Measurements from ENCODE around the gene PRR33. TPM values are rescaled to one million over a fixed set of nuclear protein-coding genes. Genes with fewer than 3 reads are reported as not detected.
"Not testable (repeated sequence)": the region's sequence is repeated elsewhere in the genome, so short reads cannot be mapped to it uniquely, and the experiment has no call there.

The PRR33 gene
- total and polyA plus RNA-seq, 2 donors (not counting 3 experiments of a cell fraction or from before 2014, with no cell fraction given): not detected

DNA sequence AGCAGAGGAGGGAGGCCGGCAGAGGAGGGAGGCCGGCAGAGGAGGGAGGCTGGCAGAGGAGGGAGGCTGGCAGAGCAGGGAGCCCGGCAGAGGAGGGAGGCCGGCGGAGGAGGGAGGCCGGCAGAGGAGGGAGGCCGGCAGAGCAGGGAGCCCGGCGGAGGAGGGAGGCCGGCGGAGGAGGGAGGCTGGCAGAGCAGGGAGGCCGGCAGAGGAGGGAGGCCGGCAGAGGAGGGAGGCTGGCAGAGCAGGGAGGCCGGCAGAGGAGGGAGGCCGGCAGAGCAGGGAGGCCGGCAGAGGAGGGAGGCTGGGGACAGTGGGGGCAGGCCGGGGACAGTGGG is 17.9 kb downstream of the PRR33 start:
- POLR2A ChIA-PET; CTCF ChIA-PET; H2AFZ ChIP-seq (ENCODE audit: low read depth, low read length); H3K4me1 ChIP-seq (ENCODE audit: control insufficient read depth, extremely low read depth, insufficient read depth, low read length); H3K27ac ChIP-seq (ENCODE audit: insufficient read depth, low read depth, low read length); H3K36me3 ChIP-seq (ENCODE audit: control insufficient read depth in 2 of 2, extremely low read depth in 1 of 2, insufficient read depth in 2 of 2, low read length in 2 of 2); H4K20me1 ChIP-seq (replicated peaks; ENCODE audit: control insufficient read depth, extremely low read depth, insufficient read depth, low read length); H3K4me3 ChIP-seq (replicated peaks in 1 of 3; ENCODE audit: insufficient read depth in 1 of 3, low read depth in 1 of 3, low read length in 3 of 3); H3K9ac ChIP-seq (replicated peaks; ENCODE audit: extremely low read depth, insufficient read depth, low read length); BruUV-seq (replicated peaks); H3K9me1 ChIP-seq (replicated peaks; ENCODE audit: control insufficient read depth, extremely low read depth, insufficient read depth, low read length); FAIRE-seq; H3K27me3 ChIP-seq (ENCODE audit: control insufficient read depth in 2 of 2, insufficient read depth in 2 of 2, low read length in 2 of 2); H3K9me3 ChIP-seq (replicated peaks; ENCODE audit: control insufficient read depth, insufficient read depth, low read length); DNase-seq (ENCODE audit: low read depth, low spot score); H3K4me2 ChIP-seq (ENCODE audit: insufficient read depth, low read length); dilution Hi-C loops (cut with MboI; ENCODE audit: extremely low pct_ligation_motif_present, low sequenced_read_pairs); intact Hi-C loops (cut with micrococcal nuclease); H3K79me2 ChIP-seq (ENCODE audit: control insufficient read depth, insufficient read depth, low read length): not testable (repeated sequence)

DNA sequence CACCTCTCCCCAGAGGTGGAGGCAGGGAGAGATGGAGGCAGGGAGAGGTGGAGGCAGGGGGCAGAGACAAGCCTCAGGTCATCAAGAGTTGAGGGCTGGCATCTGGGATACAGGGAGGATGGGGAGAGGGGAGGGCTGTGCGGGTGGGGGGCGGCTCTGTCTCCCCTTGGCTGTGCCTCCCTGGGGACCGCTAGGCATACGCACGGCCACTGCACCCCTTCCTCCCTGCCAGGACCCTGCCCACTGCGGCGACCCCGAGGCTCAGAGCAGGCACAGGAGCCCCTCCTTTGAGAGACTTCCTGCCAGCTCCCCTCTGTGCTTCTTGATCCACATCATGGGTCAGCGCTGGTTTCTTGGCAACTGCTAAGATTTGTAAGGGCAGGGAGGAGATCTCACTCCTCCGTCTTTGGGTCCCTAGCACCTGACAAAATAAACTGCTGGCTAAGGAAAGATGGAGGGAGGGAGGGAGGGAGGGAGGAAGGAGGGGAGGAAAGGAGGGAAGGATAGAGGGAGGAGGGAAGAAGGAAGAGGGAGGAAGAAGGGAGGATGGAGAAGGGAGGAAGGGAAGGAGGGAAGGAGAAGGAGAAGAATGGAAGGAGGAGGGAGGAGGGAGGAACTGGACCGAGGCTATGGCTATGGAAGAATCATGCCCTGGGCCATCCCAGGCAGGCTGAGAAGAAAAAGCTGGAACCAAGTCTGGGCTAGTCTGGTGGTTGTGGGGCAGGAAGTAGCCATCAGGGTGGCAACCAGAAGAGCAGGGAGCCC is 18.5 kb downstream of the PRR33 start:
- Histone ChIP-seq H3K27me3 (ENCODE audit: control insufficient read depth in 2 of 2, insufficient read depth in 2 of 2, low read length in 2 of 2) (peaks cover 0 to 3% of the 10 kb centered on the region in 2 experiments), H3K79me2 (ENCODE audit: control insufficient read depth, insufficient read depth, low read length) (no peaks in the 10 kb centered on the region), H3K9ac (replicated peaks; ENCODE audit: extremely low read depth, insufficient read depth, low read length) (no peak overlapping the region), H4K20me1 (replicated peaks; ENCODE audit: control insufficient read depth, extremely low read depth, insufficient read depth, low read length) (no peaks in the 10 kb centered on the region), H3K4me1 (ENCODE audit: control insufficient read depth, extremely low read depth, insufficient read depth, low read length) (no peaks in the 10 kb centered on the region), H3K4me3 (replicated peaks in 1 of 3; ENCODE audit: insufficient read depth in 1 of 3, low read depth in 1 of 3, low read length in 3 of 3) (no peak overlapping the region), H3K4me2 (ENCODE audit: insufficient read depth, low read length) (no peak overlapping the region), H3K9me3 (replicated peaks; ENCODE audit: control insufficient read depth, insufficient read depth, low read length) (no peaks in the 10 kb centered on the region), H3K9me1 (replicated peaks; ENCODE audit: control insufficient read depth, extremely low read depth, insufficient read depth, low read length) (no peaks in the 10 kb centered on the region), H2AFZ (ENCODE audit: low read depth, low read length) (no peak overlapping the region), H3K27ac (ENCODE audit: insufficient read depth, low read depth, low read length) (no peak overlapping the region), H3K36me3 (ENCODE audit: control insufficient read depth in 2 of 2, extremely low read depth in 1 of 2, insufficient read depth in 2 of 2, low read length in 2 of 2) (no peaks in the 10 kb centered on the region)
- intact Hi-C loops (cut with micrococcal nuclease) (no loop called here), dilution Hi-C loops (cut with MboI; ENCODE audit: extremely low pct_ligation_motif_present, low sequenced_read_pairs) (no loop called here)
- BruUV-seq (replicated peaks): no TSS peak
- no peak for DNase-seq (ENCODE audit: low read depth, low spot score)
- ChIA-PET CTCF (interaction anchor here (0.7 kb wide), 1 partner anchor 9 kb away, joined by 3 read pairs; no protein-coding TSS in a partner anchor), POLR2A (no interaction called here)
- FAIRE-seq: no peak
- TF ChIP-seq GATA2 (IDR thresholded peaks at IDR 0.05; ENCODE audit: insufficient read depth, insufficient read length, low read depth, low read length) (no peak), FOS (IDR thresholded peaks at IDR 0.05; ENCODE audit: borderline replicate concordance, insufficient read depth, low read length) (no peak), EZH2 (IDR thresholded peaks at IDR 0.05; ENCODE audit: borderline replicate concordance, low read depth, low read length, severe bottlenecking) (no peak), JUN (IDR thresholded peaks at IDR 0.05; ENCODE audit: borderline replicate concordance, insufficient read depth, insufficient read length, low read depth) (no peak), POLR2A (IDR thresholded peaks at IDR 0.05; ENCODE audit: low read depth, low read length) (no peak), POLR2AphosphoS5 (IDR thresholded peaks at IDR 0.05; ENCODE audit: insufficient read depth, low read depth, low read length) (no peak), MYC (IDR thresholded peaks at IDR 0.05; ENCODE audit: low read depth, low read length) (no peak)
- TF ChIP-seq, protein P1, sequence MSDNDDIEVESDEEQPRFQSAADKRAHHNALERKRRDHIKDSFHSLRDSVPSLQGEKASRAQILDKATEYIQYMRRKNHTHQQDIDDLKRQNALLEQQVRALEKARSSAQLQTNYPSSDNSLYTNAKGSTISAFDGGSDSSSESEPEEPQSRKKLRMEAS (IDR thresholded peaks at IDR 0.05; ENCODE audit: insufficient read depth, insufficient read length): no peak
- TF ChIP-seq, protein P2, sequence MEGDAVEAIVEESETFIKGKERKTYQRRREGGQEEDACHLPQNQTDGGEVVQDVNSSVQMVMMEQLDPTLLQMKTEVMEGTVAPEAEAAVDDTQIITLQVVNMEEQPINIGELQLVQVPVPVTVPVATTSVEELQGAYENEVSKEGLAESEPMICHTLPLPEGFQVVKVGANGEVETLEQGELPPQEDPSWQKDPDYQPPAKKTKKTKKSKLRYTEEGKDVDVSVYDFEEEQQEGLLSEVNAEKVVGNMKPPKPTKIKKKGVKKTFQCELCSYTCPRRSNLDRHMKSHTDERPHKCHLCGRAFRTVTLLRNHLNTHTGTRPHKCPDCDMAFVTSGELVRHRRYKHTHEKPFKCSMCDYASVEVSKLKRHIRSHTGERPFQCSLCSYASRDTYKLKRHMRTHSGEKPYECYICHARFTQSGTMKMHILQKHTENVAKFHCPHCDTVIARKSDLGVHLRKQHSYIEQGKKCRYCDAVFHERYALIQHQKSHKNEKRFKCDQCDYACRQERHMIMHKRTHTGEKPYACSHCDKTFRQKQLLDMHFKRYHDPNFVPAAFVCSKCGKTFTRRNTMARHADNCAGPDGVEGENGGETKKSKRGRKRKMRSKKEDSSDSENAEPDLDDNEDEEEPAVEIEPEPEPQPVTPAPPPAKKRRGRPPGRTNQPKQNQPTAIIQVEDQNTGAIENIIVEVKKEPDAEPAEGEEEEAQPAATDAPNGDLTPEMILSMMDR (IDR thresholded peaks at IDR 0.05; ENCODE audit: extremely low read depth in 1 of 2, insufficient read depth in 1 of 2, low read depth in 1 of 2, low read length in 2 of 2): no peak
